Measurements from ENCODE around the gene RPL12. TPM values are rescaled to one million over a fixed set of nuclear protein-coding genes. Genes with fewer than 3 reads are reported as not detected.

Gene RPL12
- polyA plus RNA-seq, 2 of the 4 experiments (the other 2 are of a cell fraction): 2,198 to 2,384 TPM

DNA sequence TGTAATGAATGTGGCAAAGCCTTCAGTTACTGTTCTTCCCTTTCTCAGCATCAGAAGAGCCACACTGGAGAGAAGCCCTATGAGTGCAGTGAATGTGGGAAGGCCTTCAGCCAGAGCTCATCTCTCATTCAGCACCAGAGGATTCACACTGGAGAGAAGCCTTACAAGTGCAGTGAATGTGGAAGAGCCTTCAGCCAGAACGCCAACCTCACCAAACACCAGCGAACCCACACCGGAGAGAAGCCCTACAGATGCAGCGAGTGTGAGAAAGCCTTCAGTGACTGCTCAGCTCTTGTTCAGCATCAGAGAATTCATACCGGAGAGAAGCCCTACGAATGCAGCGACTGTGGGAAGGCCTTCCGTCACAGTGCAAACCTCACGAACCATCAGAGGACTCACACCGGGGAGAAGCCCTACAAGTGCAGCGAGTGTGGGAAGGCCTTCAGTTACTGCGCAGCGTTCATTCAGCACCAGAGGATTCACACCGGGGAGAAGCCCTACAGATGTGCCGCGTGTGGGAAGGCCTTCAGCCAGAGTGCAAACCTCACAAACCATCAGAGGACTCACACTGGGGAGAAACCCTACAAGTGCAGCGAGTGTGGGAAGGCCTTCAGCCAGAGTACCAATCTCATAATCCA lies 6.8 kb downstream of the RPL12 start (continued):
- TF ChIP-seq KDM1A (IDR thresholded peaks at IDR 0.05; ENCODE audit: low read depth) (no peak), MYC (IDR thresholded peaks at IDR 0.05; ENCODE audit: borderline replicate concordance, low read length) (no peak), CBX8 (IDR thresholded peaks at IDR 0.05) (no peak), ZC3H11A (IDR thresholded peaks at IDR 0.05) (no peak), GATA3 (IDR thresholded peaks at IDR 0.05; ENCODE audit: borderline replicate concordance) (no peak), TP53 (CRISPR knock-in tag; IDR thresholded peaks at IDR 0.05) (no peak), RFX5 (IDR thresholded peaks at IDR 0.05) (no peak), HOXA7 (CRISPR knock-in tag; IDR thresholded peaks at IDR 0.05) (0 out of 2 replicates have a peak, but pooled peaks have one; percentile 70), POLR2AphosphoS2 (conservative IDR thresholded peaks at IDR 0.05; ENCODE audit: low read length) (peak; percentile 10; the same call in 1 of the 2 replicates), CBX2 (IDR thresholded peaks at IDR 0.05; ENCODE audit: borderline replicate concordance, low read depth) (no peak), FOSB (CRISPR knock-in tag; IDR thresholded peaks at IDR 0.05) (no peak), POLR2A (IDR thresholded peaks at IDR 0.05; ENCODE audit: low read length) (no peak), FOSL2 (IDR thresholded peaks at IDR 0.05) (no peak), FOSL2 (CRISPR knock-in tag; IDR thresholded peaks at IDR 0.05) (no peak), ZFP36 (IDR thresholded peaks at IDR 0.05; ENCODE audit: borderline replicate concordance, partially characterized antibody) (no peak), ZSCAN20 (CRISPR knock-in tag; IDR thresholded peaks at IDR 0.05) (no peak), MAFK (IDR thresholded peaks at IDR 0.05; ENCODE audit: partially characterized antibody) (no peak), RNF2 (IDR thresholded peaks at IDR 0.05; ENCODE audit: borderline replicate concordance, low read depth) (no peak), KDM5A (IDR thresholded peaks at IDR 0.05) (no peak), NR3C1 (IDR thresholded peaks at IDR 0.05) (no peak), HOXB13 (CRISPR knock-in tag; IDR thresholded peaks at IDR 0.05; ENCODE audit: low read depth) (no peak), SMC3 (IDR thresholded peaks at IDR 0.05) (no peak), MAX (IDR thresholded peaks at IDR 0.05) (no peak), PHF8 (IDR thresholded peaks at IDR 0.05; ENCODE audit: borderline replicate concordance, low read depth) (no peak)
- TF ChIP-seq, protein P1, sequence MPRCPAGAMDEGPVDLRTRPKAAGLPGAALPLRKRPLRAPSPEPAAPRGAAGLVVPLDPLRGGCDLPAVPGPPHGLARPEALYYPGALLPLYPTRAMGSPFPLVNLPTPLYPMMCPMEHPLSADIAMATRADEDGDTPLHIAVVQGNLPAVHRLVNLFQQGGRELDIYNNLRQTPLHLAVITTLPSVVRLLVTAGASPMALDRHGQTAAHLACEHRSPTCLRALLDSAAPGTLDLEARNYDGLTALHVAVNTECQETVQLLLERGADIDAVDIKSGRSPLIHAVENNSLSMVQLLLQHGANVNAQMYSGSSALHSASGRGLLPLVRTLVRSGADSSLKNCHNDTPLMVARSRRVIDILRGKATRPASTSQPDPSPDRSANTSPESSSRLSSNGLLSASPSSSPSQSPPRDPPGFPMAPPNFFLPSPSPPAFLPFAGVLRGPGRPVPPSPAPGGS (IDR thresholded peaks at IDR 0.05): 0 out of 3 replicates have a peak, but pooled peaks have one; percentile 0
- TF ChIP-seq, protein P2, sequence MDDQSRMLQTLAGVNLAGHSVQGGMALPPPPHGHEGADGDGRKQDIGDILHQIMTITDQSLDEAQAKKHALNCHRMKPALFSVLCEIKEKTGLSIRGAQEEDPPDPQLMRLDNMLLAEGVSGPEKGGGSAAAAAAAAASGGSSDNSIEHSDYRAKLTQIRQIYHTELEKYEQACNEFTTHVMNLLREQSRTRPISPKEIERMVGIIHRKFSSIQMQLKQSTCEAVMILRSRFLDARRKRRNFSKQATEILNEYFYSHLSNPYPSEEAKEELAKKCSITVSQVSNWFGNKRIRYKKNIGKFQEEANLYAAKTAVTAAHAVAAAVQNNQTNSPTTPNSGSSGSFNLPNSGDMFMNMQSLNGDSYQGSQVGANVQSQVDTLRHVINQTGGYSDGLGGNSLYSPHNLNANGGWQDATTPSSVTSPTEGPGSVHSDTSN (IDR thresholded peaks at IDR 0.05): no peak
- TF ChIP-seq, protein P3, sequence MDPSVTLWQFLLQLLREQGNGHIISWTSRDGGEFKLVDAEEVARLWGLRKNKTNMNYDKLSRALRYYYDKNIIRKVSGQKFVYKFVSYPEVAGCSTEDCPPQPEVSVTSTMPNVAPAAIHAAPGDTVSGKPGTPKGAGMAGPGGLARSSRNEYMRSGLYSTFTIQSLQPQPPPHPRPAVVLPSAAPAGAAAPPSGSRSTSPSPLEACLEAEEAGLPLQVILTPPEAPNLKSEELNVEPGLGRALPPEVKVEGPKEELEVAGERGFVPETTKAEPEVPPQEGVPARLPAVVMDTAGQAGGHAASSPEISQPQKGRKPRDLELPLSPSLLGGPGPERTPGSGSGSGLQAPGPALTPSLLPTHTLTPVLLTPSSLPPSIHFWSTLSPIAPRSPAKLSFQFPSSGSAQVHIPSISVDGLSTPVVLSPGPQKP (IDR thresholded peaks at IDR 0.05; ENCODE audit: low read depth, low read length): no peak
- TF ChIP-seq, protein P4, sequence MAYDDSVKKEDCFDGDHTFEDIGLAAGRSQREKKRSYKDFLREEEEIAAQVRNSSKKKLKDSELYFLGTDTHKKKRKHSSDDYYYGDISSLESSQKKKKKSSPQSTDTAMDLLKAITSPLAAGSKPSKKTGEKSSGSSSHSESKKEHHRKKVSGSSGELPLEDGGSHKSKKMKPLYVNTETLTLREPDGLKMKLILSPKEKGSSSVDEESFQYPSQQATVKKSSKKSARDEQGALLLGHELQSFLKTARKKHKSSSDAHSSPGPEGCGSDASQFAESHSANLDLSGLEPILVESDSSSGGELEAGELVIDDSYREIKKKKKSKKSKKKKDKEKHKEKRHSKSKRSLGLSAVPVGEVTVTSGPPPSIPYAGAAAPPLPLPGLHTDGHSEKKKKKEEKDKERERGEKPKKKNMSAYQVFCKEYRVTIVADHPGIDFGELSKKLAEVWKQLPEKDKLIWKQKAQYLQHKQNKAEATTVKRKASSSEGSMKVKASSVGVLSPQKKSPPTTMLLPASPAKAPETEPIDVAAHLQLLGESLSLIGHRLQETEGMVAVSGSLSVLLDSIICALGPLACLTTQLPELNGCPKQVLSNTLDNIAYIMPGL (CRISPR knock-in tag; IDR thresholded peaks at IDR 0.05; ENCODE audit: borderline replicate concordance): no peak
- TF ChIP-seq, protein P5, sequence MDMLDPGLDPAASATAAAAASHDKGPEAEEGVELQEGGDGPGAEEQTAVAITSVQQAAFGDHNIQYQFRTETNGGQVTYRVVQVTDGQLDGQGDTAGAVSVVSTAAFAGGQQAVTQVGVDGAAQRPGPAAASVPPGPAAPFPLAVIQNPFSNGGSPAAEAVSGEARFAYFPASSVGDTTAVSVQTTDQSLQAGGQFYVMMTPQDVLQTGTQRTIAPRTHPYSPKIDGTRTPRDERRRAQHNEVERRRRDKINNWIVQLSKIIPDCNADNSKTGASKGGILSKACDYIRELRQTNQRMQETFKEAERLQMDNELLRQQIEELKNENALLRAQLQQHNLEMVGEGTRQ (IDR thresholded peaks at IDR 0.05): no peak
- TF ChIP-seq, protein P6, sequence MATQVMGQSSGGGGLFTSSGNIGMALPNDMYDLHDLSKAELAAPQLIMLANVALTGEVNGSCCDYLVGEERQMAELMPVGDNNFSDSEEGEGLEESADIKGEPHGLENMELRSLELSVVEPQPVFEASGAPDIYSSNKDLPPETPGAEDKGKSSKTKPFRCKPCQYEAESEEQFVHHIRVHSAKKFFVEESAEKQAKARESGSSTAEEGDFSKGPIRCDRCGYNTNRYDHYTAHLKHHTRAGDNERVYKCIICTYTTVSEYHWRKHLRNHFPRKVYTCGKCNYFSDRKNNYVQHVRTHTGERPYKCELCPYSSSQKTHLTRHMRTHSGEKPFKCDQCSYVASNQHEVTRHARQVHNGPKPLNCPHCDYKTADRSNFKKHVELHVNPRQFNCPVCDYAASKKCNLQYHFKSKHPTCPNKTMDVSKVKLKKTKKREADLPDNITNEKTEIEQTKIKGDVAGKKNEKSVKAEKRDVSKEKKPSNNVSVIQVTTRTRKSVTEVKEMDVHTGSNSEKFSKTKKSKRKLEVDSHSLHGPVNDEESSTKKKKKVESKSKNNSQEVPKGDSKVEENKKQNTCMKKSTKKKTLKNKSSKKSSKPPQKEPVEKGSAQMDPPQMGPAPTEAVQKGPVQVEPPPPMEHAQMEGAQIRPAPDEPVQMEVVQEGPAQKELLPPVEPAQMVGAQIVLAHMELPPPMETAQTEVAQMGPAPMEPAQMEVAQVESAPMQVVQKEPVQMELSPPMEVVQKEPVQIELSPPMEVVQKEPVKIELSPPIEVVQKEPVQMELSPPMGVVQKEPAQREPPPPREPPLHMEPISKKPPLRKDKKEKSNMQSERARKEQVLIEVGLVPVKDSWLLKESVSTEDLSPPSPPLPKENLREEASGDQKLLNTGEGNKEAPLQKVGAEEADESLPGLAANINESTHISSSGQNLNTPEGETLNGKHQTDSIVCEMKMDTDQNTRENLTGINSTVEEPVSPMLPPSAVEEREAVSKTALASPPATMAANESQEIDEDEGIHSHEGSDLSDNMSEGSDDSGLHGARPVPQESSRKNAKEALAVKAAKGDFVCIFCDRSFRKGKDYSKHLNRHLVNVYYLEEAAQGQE (IDR thresholded peaks at IDR 0.05): peak; percentile 31; the same call in 1 of the 2 replicates
- TF ChIP-seq, protein P7, sequence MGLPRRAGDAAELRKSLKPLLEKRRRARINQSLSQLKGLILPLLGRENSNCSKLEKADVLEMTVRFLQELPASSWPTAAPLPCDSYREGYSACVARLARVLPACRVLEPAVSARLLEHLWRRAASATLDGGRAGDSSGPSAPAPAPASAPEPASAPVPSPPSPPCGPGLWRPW (IDR thresholded peaks at IDR 0.05): 0 out of 2 replicates have a peak, but pooled peaks have one; percentile 22

Measured in A549 (cell line).